Measurements from ENCODE around the gene ACKR2. TPM values are rescaled to one million over a fixed set of nuclear protein-coding genes. Genes with fewer than 3 reads are reported as not detected.

Gene ACKR2
- total RNA-seq, 1 experiment from 2014 or later = 0.76 TPM

- ChIA-PET CTCF (no interaction called here), RAD21 (ENCODE audit: low non-redundant PET in 1 of 2, low total read pairs in 2 of 2, uncharacterized antibody in 2 of 2, unreplicated experiment in 2 of 2) (no interaction called here), POLR2A (no interaction called here)
Observed at GRCh38 chr3:42904076-42904475, 94.8 kb downstream of the ACKR2 start.

DNA sequence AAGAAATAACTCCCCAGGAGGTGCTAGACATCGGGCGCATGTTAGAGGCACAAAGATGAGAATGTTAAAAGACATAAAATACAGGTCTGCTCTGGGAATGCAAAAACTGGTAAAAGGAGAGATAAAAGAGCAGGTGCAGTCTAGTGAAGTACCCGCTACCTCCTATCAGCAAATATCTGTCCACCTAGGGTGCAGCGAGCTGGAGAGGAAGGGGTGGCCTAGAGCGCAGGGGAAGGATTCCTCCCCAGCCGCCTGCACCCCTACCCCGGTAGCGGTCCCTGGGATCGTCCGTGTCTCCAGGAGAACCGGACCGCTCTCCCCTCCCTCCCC, 96.5 kb downstream of the ACKR2 start:
- ATAC-seq (no peak), DNase-seq (ENCODE audit: low read depth, low spot score) (no peak)
- Histone ChIP-seq H3K4me2 (ENCODE audit: low read length) (no peak overlapping the region), H3K9ac (ENCODE audit: low read length) (no peak overlapping the region), H4K20me1 (ENCODE audit: insufficient read depth) (no peaks in the 10 kb centered on the region), H3K27ac (ENCODE audit: low read depth, low read length) (no peak overlapping the region), H2AFZ (ENCODE audit: low read depth, low read length, poor library complexity, severe bottlenecking) (no peak overlapping the region), H3K27me3 (ENCODE audit: insufficient read depth, low read length) (no peaks in the 10 kb centered on the region), H3K9me3 (ENCODE audit: control insufficient read depth in 1 of 2, insufficient read depth in 1 of 2, low read depth in 1 of 2, low read length in 2 of 2) (no peaks in the 10 kb centered on the region), H3K4me1 (ENCODE audit: control insufficient read depth in 1 of 2, insufficient read depth in 2 of 2, low read length in 2 of 2) (no peaks in the 10 kb centered on the region), H3K4me3 (replicated peaks in 1 of 2; ENCODE audit: low read depth in 1 of 2, low read length in 2 of 2) (no peak overlapping the region), H3K36me3 (ENCODE audit: control insufficient read depth in 1 of 2, insufficient read depth in 2 of 2, low read length in 2 of 2) (no peaks in the 10 kb centered on the region), H3K79me2 (ENCODE audit: insufficient read depth, low read length) (no peaks in the 10 kb centered on the region), H3K9me2 (ENCODE audit: insufficient read depth) (no peaks in the 10 kb centered on the region)
- BruUV-seq (replicated peaks) = no TSS peak
- POLR2A ChIA-PET = no interaction called here
- RAD21 ChIA-PET (ENCODE audit: low non-redundant PET in 1 of 2, low total read pairs in 2 of 2, uncharacterized antibody in 2 of 2, unreplicated experiment in 2 of 2) = no interaction called here
- CTCF ChIA-PET = no interaction called here
- intact Hi-C loops (cut with micrococcal nuclease) = no loop called here
- TF ChIP-seq CTCF (IDR thresholded peaks at IDR 0.05 in 2 of 3, conservative IDR thresholded peaks at IDR 0.05 in 1 of 3; ENCODE audit: borderline replicate concordance in 1 of 3, insufficient read depth in 1 of 3, low read depth in 2 of 3, low read length in 2 of 3) (no peak), SP1 (IDR thresholded peaks at IDR 0.05; ENCODE audit: low read depth) (no peak), MAX (IDR thresholded peaks at IDR 0.05) (no peak), YY1 (IDR thresholded peaks at IDR 0.05; ENCODE audit: extremely low read depth, insufficient replicate concordance, low read depth, low read length) (no peak), JUND (IDR thresholded peaks at IDR 0.05) (no peak), FOSL1 (IDR thresholded peaks at IDR 0.05; ENCODE audit: low read depth) (no peak), ZBTB33 (IDR thresholded peaks at IDR 0.05; ENCODE audit: extremely low read depth, insufficient replicate concordance, low read length) (no peak), ZFX (IDR thresholded peaks at IDR 0.05) (no peak), EZH2 (IDR thresholded peaks at IDR 0.05) (no peak), ZNF274 (IDR thresholded peaks at IDR 0.05; ENCODE audit: low read depth, low read length) (no peak), POLR2A (IDR thresholded peaks at IDR 0.05; ENCODE audit: borderline replicate concordance, extremely low read depth, insufficient read depth, insufficient read length) (no peak), REST (IDR thresholded peaks at IDR 0.05; ENCODE audit: low read depth) (no peak), SIN3A (IDR thresholded peaks at IDR 0.05; ENCODE audit: low read depth) (no peak)
- TF ChIP-seq, protein P1, sequence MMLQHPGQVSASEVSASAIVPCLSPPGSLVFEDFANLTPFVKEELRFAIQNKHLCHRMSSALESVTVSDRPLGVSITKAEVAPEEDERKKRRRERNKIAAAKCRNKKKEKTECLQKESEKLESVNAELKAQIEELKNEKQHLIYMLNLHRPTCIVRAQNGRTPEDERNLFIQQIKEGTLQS (IDR thresholded peaks at IDR 0.05) = no peak

More at GRCh38 chr3:42904076-42904475, 94.8 kb downstream of the ACKR2 start:
- ATAC-seq = no peak
- Histone ChIP-seq H4K20me1 (ENCODE audit: insufficient read depth) (no peaks in the 10 kb centered on the region), H3K9me3 (ENCODE audit: control insufficient read depth in 1 of 2, insufficient read depth in 1 of 2, low read depth in 1 of 2, low read length in 2 of 2) (no peaks in the 10 kb centered on the region), H3K27ac (ENCODE audit: low read depth, low read length) (no peak overlapping the region), H2AFZ (ENCODE audit: low read depth, low read length, poor library complexity, severe bottlenecking) (no peak overlapping the region), H3K4me3 (replicated peaks in 1 of 2; ENCODE audit: low read depth in 1 of 2, low read length in 2 of 2) (no peak overlapping the region), H3K4me1 (ENCODE audit: control insufficient read depth in 1 of 2, insufficient read depth in 2 of 2, low read length in 2 of 2) (no peaks in the 10 kb centered on the region), H3K4me2 (ENCODE audit: low read length) (no peak overlapping the region), H3K9ac (ENCODE audit: low read length) (no peak overlapping the region), H3K36me3 (ENCODE audit: control insufficient read depth in 1 of 2, insufficient read depth in 2 of 2, low read length in 2 of 2) (no peaks in the 10 kb centered on the region), H3K79me2 (ENCODE audit: insufficient read depth, low read length) (no peaks in the 10 kb centered on the region), H3K27me3 (ENCODE audit: insufficient read depth, low read length) (no peaks in the 10 kb centered on the region), H3K9me2 (ENCODE audit: insufficient read depth) (no peaks in the 10 kb centered on the region)
- DNase-seq (ENCODE audit: low read depth, low spot score) = no peak
- no peak for TF ChIP-seq SP1 (IDR thresholded peaks at IDR 0.05; ENCODE audit: low read depth)
- intact Hi-C loops (cut with micrococcal nuclease) = no loop called here
- no TSS peak for BruUV-seq (replicated peaks)
